ENCODE data around the gene TP73.

- TF ChIP-seq CTCF (IDR thresholded peaks at IDR 0.05) = no peak
- TF ChIP-seq POLR2A (IDR thresholded peaks at IDR 0.05) = no peak
These were observed 40.3 kb downstream of the TP73 start for GRCh38 chr1:3692598-3692997.
